ENCODE results near the gene SMARCC2. TPM values are rescaled to one million over a fixed set of nuclear protein-coding genes. Genes with fewer than 3 reads are reported as not detected.

SMARCC2 gene
- total RNA-seq, 1 donor from 2014 or later = 207 TPM

- no peak for TF ChIP-seq CTCF (IDR thresholded peaks at IDR 0.05; ENCODE audit: unreplicated experiment)
These were observed 32.0 kb upstream of the SMARCC2 start for GRCh38 chr12:56221232-56221756.

GRCh38 chr12:56220611-56221231 lies 31.4 kb upstream of the SMARCC2 start:
- TF ChIP-seq CTCF (IDR thresholded peaks at IDR 0.05; ENCODE audit: unreplicated experiment) = no peak
- Mint-ChIP-seq H3K27me3 (no peaks in the 10 kb centered on the region), H3K27ac (peak overlapping the region; percentile 99), H3K4me1 (ENCODE audit: low read depth) (peaks cover 31% of the 10 kb centered on the region), H3K9me3 (ENCODE audit: low read depth) (no peaks in the 10 kb centered on the region), H3K4me3 (ENCODE audit: low read depth) (peak overlapping the region; percentile 95), H3K36me3 (ENCODE audit: insufficient read depth) (peaks cover 3% of the 10 kb centered on the region)
- no peak for DNase-seq (ENCODE audit: low spot score, unreplicated experiment)

More at GRCh38 chr12:56221232-56221756, 32.0 kb upstream of the SMARCC2 start:
- no peaks in the 10 kb centered on the region for H3K9me3 Mint-ChIP-seq (ENCODE audit: low read depth)
- H3K36me3 Mint-ChIP-seq (ENCODE audit: insufficient read depth) = peaks cover 4% of the 10 kb centered on the region
- H3K27ac Mint-ChIP-seq = peak overlapping the region; percentile 99
- peaks cover 31% of the 10 kb centered on the region for H3K4me1 Mint-ChIP-seq (ENCODE audit: low read depth)
- H3K4me3 Mint-ChIP-seq (ENCODE audit: low read depth) = peak overlapping the region; percentile 95
- DNase-seq (ENCODE audit: low spot score, unreplicated experiment) = no peak
- H3K27me3 Mint-ChIP-seq = no peaks in the 10 kb centered on the region

GRCh38 chr12:56219840-56220239 lies 30.6 kb upstream of the SMARCC2 start:
- H3K27me3 Mint-ChIP-seq = no peaks in the 10 kb centered on the region
- H3K36me3 Mint-ChIP-seq (ENCODE audit: insufficient read depth) = peaks cover 7% of the 10 kb centered on the region
- peak overlapping the region; percentile 16 for H3K4me3 Mint-ChIP-seq (ENCODE audit: low read depth)
- no peak for TF ChIP-seq CTCF (IDR thresholded peaks at IDR 0.05; ENCODE audit: unreplicated experiment)
- DNase-seq (ENCODE audit: low spot score, unreplicated experiment) = no peak
- peaks cover 24% of the 10 kb centered on the region for H3K4me1 Mint-ChIP-seq (ENCODE audit: low read depth)
- no peaks in the 10 kb centered on the region for H3K9me3 Mint-ChIP-seq (ENCODE audit: low read depth)
- H3K27ac Mint-ChIP-seq = no peak overlapping the region

- H3K4me3 Mint-ChIP-seq (ENCODE audit: low read depth) = no peak overlapping the region
These were observed 27.2 kb upstream of the SMARCC2 start for GRCh38 chr12:56216461-56216860.

GRCh38 chr12:56213878-56214277 lies 24.6 kb upstream of the SMARCC2 start:
- H3K36me3 Mint-ChIP-seq (ENCODE audit: insufficient read depth) = peaks cover 21% of the 10 kb centered on the region
- no peaks in the 10 kb centered on the region for H3K9me3 Mint-ChIP-seq (ENCODE audit: low read depth)
- H3K27me3 Mint-ChIP-seq = no peaks in the 10 kb centered on the region
- H3K4me1 Mint-ChIP-seq (ENCODE audit: low read depth) = no peaks in the 10 kb centered on the region
- H3K27ac Mint-ChIP-seq = no peak overlapping the region
- no peak overlapping the region for H3K4me3 Mint-ChIP-seq (ENCODE audit: low read depth)
- no peak for TF ChIP-seq CTCF (IDR thresholded peaks at IDR 0.05; ENCODE audit: unreplicated experiment)
- no peak for DNase-seq (ENCODE audit: low spot score, unreplicated experiment)

More at GRCh38 chr12:56216461-56216860, 27.2 kb upstream of the SMARCC2 start:
- no peak for DNase-seq (ENCODE audit: low spot score, unreplicated experiment)
- no peaks in the 10 kb centered on the region for H3K9me3 Mint-ChIP-seq (ENCODE audit: low read depth)
- H3K27ac Mint-ChIP-seq = no peak overlapping the region
- no peak for TF ChIP-seq CTCF (IDR thresholded peaks at IDR 0.05; ENCODE audit: unreplicated experiment)
- no peaks in the 10 kb centered on the region for H3K27me3 Mint-ChIP-seq
- peaks cover 17% of the 10 kb centered on the region for H3K36me3 Mint-ChIP-seq (ENCODE audit: insufficient read depth)
- peaks cover 6% of the 10 kb centered on the region for H3K4me1 Mint-ChIP-seq (ENCODE audit: low read depth)
